HUES48 (cell line): ENCODE results near the gene NRG2.

ENCODE experiments used
- H3K27ac ChIP-seq: one replicate; pipeline ENCODE4 v1.7.0; 2013; ENCODE audit warnings: low read depth, low read length, inconsistent platforms
- H3K27me3 ChIP-seq: 2 replicates; pipeline ENCODE4 v1.6.1; 2013; ENCODE audit warnings: mild to moderate bottlenecking, low read length; ENCODE audit not compliant: control insufficient read depth, insufficient read depth
- H3K36me3 ChIP-seq: 2 replicates; pipeline ENCODE4 v1.6.1; 2013; ENCODE audit warnings: low read length; ENCODE audit not compliant: control insufficient read depth, insufficient read depth
- H3K4me1 ChIP-seq: 2 replicates; pipeline ENCODE4 v1.6.1; 2013; ENCODE audit warnings: mild to moderate bottlenecking, low read length; ENCODE audit not compliant: control insufficient read depth, insufficient read depth
- H3K4me3 ChIP-seq: 2 replicates; pipeline ENCODE4 v1.5.1; 2013; ENCODE audit warnings: mild to moderate bottlenecking, low read depth, low read length
- H3K9ac ChIP-seq: 2 replicates; pipeline ENCODE4 v1.6.1; 2013; ENCODE audit warnings: mild to moderate bottlenecking, low read depth, low read length, moderate library complexity
- H3K9me3 ChIP-seq: 2 replicates; pipeline ENCODE4 v1.6.1; 2013; ENCODE audit warnings: low read length; ENCODE audit not compliant: control insufficient read depth, insufficient read depth

The NRG2 gene

GRCh38 chr5:139838381-139839197 is 204.5 kb downstream of the NRG2 start:
- H3K4me1 ChIP-seq, result no peaks in the 10 kb centered on the region
- no peak overlapping the region for H3K27ac ChIP-seq
- H3K9ac ChIP-seq, result no peak overlapping the region
- H3K4me3 ChIP-seq, result no peak overlapping the region
- no peaks in the 10 kb centered on the region for H3K36me3 ChIP-seq
- H3K9me3 ChIP-seq, result no peaks in the 10 kb centered on the region
- peaks cover 5% of the 10 kb centered on the region; the same call in 1 of the 2 replicates for H3K27me3 ChIP-seq

DNA sequence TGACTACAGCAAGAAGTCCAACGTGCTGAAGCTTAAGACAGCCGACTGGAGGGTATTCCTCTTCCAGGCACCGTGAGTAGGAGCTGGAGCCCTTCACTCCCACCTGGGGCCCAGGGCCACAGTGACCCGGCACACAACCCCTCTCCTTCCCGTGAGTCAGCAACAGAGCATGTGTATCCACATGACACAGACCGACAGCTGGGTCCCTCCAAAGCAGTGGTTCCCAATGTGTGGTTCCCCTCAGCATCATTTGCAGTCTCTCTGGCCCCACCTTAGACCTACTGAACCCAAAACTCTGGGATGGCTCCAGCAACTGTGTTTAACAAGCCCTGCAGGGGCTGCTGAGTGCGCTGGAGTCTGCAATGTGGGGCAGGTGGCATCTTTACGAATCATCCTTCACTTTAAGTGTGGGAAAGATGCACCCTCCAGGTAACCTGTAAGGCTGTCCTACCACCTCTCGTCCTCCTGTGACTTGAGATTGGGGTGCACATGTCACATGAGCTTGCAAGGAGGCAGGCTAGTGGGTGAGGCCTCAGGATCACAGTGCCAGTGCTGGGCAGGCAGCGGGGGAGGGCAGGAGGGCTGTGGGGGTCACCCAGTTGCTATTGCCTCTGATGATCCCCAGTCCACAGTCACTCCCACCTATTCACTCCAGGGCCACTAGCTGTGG is 205.3 kb downstream of the NRG2 start:
- Histone ChIP-seq H3K4me1 (no peaks in the 10 kb centered on the region), H3K36me3 (no peaks in the 10 kb centered on the region), H3K27ac (no peak overlapping the region), H3K27me3 (peaks cover 12% of the 10 kb centered on the region; the same call in 1 of the 2 replicates), H3K9ac (no peak overlapping the region), H3K9me3 (no peaks in the 10 kb centered on the region), H3K4me3 (no peak overlapping the region)

DNA sequence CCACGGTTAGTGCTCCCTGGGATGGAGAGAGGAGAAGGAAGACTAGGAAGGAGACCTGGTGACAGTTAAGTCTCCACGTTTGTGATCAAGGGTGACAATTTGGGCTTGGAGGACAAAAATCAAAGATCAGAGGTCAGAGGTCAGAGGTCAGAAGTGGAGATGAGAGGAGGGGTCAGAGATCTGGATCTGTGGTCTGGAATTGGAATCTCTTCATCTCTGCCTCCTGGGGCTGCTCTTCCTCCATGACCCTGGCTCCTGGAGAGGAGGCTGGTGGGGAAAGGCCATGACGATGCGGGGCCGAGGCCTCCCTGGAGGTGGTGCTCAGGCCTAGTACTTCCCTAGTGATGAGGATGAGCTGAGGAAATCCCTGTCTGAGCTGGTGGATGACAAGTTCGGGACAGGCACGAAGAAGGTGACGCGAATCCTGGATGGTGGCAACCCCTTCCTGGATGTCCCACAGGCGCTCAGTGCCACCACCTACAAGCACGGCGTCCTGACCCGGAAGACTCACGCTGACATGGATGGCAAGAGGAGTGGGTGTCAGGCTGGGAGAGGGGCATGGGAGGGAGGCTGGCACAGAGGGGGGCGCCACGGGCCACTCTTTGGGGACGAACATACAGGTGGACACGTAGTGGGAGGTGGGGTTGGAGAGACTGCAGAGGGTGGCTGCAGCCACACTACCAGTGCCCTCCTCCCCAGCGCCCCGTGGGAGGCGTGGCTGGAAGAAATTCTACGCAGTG is 206.5 kb downstream of the NRG2 start:
- Histone ChIP-seq H3K27me3 (peaks cover 19% of the 10 kb centered on the region; the same call in 1 of the 2 replicates), H3K4me3 (no peak overlapping the region), H3K27ac (no peak overlapping the region), H3K9me3 (no peaks in the 10 kb centered on the region), H3K9ac (no peak overlapping the region), H3K36me3 (no peaks in the 10 kb centered on the region), H3K4me1 (no peaks in the 10 kb centered on the region)

DNA sequence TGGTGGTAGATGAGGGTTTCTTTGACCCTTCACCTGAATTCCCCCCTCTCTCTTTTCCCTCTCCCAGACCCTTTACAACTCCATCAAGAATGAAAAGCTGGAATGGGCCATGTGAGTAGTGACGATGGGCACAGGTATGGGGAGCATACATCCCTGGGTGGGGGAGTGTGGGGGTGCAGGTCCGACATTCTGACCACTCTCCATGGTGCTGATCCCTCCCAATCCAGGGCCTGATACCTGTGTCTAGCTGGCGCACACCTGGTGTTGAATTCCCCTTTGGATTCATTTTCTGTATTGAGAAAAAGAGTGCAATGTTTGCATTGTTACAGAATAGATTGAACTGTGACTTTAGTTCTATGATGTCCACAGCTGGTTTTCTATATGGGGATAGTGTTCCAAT is 207.4 kb downstream of the NRG2 start:
- peaks cover 19% of the 10 kb centered on the region; the same call in 1 of the 2 replicates for H3K27me3 ChIP-seq
- H3K9me3 ChIP-seq, result no peaks in the 10 kb centered on the region
- H3K9ac ChIP-seq, result no peak overlapping the region
- no peaks in the 10 kb centered on the region for H3K4me1 ChIP-seq
- no peaks in the 10 kb centered on the region for H3K36me3 ChIP-seq
- no peak overlapping the region for H3K4me3 ChIP-seq
- no peak overlapping the region for H3K27ac ChIP-seq

GRCh38 chr5:139833525-139833924 is 209.6 kb downstream of the NRG2 start:
- Histone ChIP-seq H3K9me3 (no peaks in the 10 kb centered on the region), H3K36me3 (no peaks in the 10 kb centered on the region), H3K9ac (no peak overlapping the region), H3K4me1 (no peaks in the 10 kb centered on the region), H3K27ac (no peak overlapping the region), H3K27me3 (peaks cover 19% of the 10 kb centered on the region; the same call in 1 of the 2 replicates), H3K4me3 (no peak overlapping the region)

DNA sequence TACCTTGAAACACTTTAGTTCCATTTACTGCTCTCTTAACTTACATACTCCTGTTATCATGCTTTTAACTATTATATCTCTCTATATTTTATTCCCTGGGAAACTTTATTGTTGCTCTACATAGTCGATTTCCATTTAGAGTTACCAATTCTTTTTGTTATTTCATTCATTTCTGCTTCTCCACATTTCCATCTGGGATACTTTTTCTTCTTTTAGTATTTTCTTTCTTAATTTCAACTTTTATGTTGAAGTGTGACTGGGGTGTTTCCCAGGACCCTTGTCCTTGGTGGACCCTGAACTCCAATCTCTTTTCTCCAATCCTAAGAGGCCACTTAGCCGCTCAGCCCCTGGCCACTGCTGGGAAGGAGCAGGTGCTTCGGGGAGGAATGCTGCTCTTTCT is 211.5 kb downstream of the NRG2 start:
- Histone ChIP-seq H3K9ac (no peak overlapping the region), H3K4me1 (no peaks in the 10 kb centered on the region), H3K9me3 (no peaks in the 10 kb centered on the region), H3K27me3 (peaks cover 19% of the 10 kb centered on the region; the same call in 1 of the 2 replicates), H3K27ac (no peak overlapping the region), H3K36me3 (no peaks in the 10 kb centered on the region), H3K4me3 (no peak overlapping the region)

GRCh38 chr5:139829471-139829870 is 213.6 kb downstream of the NRG2 start:
- Histone ChIP-seq H3K4me1 (no peaks in the 10 kb centered on the region), H3K27me3 (peaks cover 19% of the 10 kb centered on the region; the same call in 1 of the 2 replicates)

DNA sequence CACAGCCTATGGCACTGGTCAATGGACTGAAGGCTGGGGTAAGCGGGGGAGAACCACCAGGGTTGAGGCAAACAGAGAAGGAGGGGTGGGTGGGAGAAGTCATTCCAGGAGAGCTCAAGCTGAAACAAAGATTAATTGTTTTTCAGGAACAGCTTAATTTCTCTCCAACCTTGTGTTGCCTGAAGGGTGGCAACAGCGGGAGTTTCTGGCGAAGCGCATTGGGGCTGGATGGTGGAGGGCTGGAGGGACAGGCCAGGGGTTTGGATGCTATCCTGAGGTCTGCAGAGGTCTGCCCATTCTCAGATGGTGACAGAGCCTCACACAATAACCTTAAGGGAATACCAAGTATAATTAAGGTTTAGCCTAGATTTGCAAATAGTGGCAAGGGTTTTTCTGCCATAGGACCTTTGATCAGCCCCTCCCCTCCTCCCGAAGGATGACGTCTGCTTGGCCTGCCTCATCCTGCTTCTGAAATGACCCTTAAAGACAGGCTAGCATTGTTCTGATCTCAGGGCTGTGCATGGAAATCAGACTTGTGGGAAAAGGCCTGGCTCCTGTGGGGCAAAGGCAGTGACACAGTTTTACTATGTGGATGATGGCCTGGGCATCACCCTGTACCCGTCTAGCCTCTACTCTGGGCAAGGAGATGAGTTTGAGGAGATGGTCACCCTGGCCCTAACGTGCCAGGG is 214.7 kb downstream of the NRG2 start:
- no peak overlapping the region for H3K27ac ChIP-seq
- no peak overlapping the region for H3K4me3 ChIP-seq
- H3K9me3 ChIP-seq, result no peaks in the 10 kb centered on the region
- no peak overlapping the region for H3K9ac ChIP-seq
- H3K4me1 ChIP-seq, result no peaks in the 10 kb centered on the region
- peaks cover 12% of the 10 kb centered on the region; the same call in 1 of the 2 replicates for H3K27me3 ChIP-seq
- no peaks in the 10 kb centered on the region for H3K36me3 ChIP-seq

More at GRCh38 chr5:139829471-139829870, 213.6 kb downstream of the NRG2 start:
- Histone ChIP-seq H3K4me3 (no peak overlapping the region), H3K9me3 (no peaks in the 10 kb centered on the region), H3K36me3 (no peaks in the 10 kb centered on the region), H3K9ac (no peak overlapping the region), H3K27ac (no peak overlapping the region)

DNA sequence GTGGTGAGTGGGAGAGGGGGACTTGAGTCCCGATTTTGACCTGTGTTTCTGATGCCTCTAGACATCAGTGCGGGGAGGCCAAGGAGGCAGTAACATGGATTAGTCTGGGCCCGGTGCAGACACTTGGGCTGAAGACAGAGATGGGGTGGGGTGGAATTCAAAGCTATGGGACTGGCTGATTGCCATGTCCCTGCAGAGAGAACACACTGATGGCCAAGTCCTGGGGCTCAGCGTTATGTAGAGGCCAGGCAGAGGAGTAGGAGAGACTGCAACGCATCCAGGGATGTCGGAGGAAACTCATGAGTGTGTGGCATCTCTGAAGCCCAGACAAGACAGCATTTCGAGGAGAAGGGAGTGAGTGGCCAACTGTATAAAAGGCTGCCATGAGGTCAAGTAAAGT is 217.4 kb downstream of the NRG2 start:
- H3K9me3 ChIP-seq, result no peaks in the 10 kb centered on the region
- no peaks in the 10 kb centered on the region for H3K4me1 ChIP-seq
- no peaks in the 10 kb centered on the region for H3K27me3 ChIP-seq
- no peak overlapping the region for H3K4me3 ChIP-seq
- no peak overlapping the region for H3K27ac ChIP-seq
- H3K9ac ChIP-seq, result no peak overlapping the region
- no peaks in the 10 kb centered on the region for H3K36me3 ChIP-seq

GRCh38 chr5:139823757-139824355 is 219.2 kb downstream of the NRG2 start:
- H3K27me3 ChIP-seq, result no peaks in the 10 kb centered on the region
- no peaks in the 10 kb centered on the region for H3K36me3 ChIP-seq
- no peak overlapping the region for H3K27ac ChIP-seq
- no peaks in the 10 kb centered on the region for H3K9me3 ChIP-seq
- no peak overlapping the region for H3K4me3 ChIP-seq
- no peak overlapping the region for H3K9ac ChIP-seq
- H3K4me1 ChIP-seq, result no peaks in the 10 kb centered on the region
